WTC11 (cell line): ENCODE measurements around the gene ANKRD36.
"Not testable (repeated sequence)": the region's sequence is repeated elsewhere in the genome, so short reads cannot be mapped to it uniquely, and the experiment has no call there.

ENCODE experiments used
- ATF1 ChIP-seq: sonication (generic); formaldehyde crosslinking; IDR thresholded peaks from 2 replicates; pipeline ENCODE4 v1.8.1; 2023; ENCODE audit warnings: mild to moderate bottlenecking, moderate library complexity, missing genetic modification reagents
- CTCF ChIP-seq: fragments of 200-600 bp; IDR thresholded peaks from 2 replicates; pipeline ENCODE4 v1.8.0; 2022; ENCODE audit warnings: antibody characterized with exemption
- HMGXB4 ChIP-seq: sonication (generic); formaldehyde crosslinking; IDR thresholded peaks from 2 replicates; pipeline ENCODE4 v1.8.1; 2023; ENCODE audit warnings: mild to moderate bottlenecking, moderate library complexity, missing genetic modification reagents
- MAX ChIP-seq: sonication (generic); formaldehyde crosslinking; IDR thresholded peaks from 2 replicates; pipeline ENCODE4 v1.8.0; 2022; ENCODE audit warnings: mild to moderate bottlenecking, missing genetic modification reagents
- ZSCAN18 ChIP-seq: fragments of 250-450 bp; sonication (Bioruptor Pico); IDR thresholded peaks from 2 replicates; pipeline ENCODE4 v2.1.2; 2022; ENCODE audit warnings: mild to moderate bottlenecking, moderate library complexity

- TF ChIP-seq CTCF; HMGXB4; MAX; ZSCAN18 (CRISPR knock-in tag); ATF1 (CRISPR knock-in tag): not testable (repeated sequence)
Observed at GRCh38 chr2:97195349-97195748, 82.4 kb downstream of the ANKRD36 start.
